Activated T-helper 1 cell treated with anti-CD3 and anti-CD28 coated beads, Interleukin-12 subunit alpha, Interleukin-12 subunit beta, Interleukin-2, Interleukin-4 antibody, amounts not matched to agents 30 ng/mL and 10 ng/mL and 1 ng/mL, durations not matched to agents 14 hours and 24 hours and 36 hours (primary cell): ENCODE data around the gene CCDC61. TPM values are rescaled to one million over a fixed set of nuclear protein-coding genes. Genes with fewer than 3 reads are reported as not detected.

Experiments used
- DNase-seq: peaks from one replicate; pipeline ENCODE4 v3.0.0; 2021; ENCODE audit warnings: low spot score
- H3K27ac Mint-ChIP-seq: one replicate; pipeline ENCODE4 v1.8.0; 2021; ENCODE audit warnings: mild to moderate bottlenecking, mixed read lengths
- H3K27me3 Mint-ChIP-seq: one replicate; pipeline ENCODE4 v1.8.0; 2022; ENCODE audit warnings: mild to moderate bottlenecking, moderate library complexity, mixed read lengths; ENCODE audit not compliant: insufficient read depth
- H3K36me3 Mint-ChIP-seq: one replicate; pipeline ENCODE4 v1.8.0; 2021; ENCODE audit warnings: low read depth, mixed read lengths
- H3K4me1 Mint-ChIP-seq: one replicate; pipeline ENCODE4 v1.8.0; 2021; ENCODE audit warnings: low read depth, mixed read lengths
- H3K4me3 Mint-ChIP-seq: one replicate; pipeline ENCODE4 v1.8.0; 2021; ENCODE audit warnings: mild to moderate bottlenecking, moderate library complexity, mixed read lengths
- H3K9me3 Mint-ChIP-seq: one replicate; pipeline ENCODE4 v1.8.0; 2021; ENCODE audit warnings: mixed read lengths
- intact Hi-C: fragments of 100-400 bp; cut with micrococcal nuclease; formaldehyde crosslinking; loops from one replicate; pipeline ENCODE4 v1.15.1; 2024
- total RNA-seq: library from RNA; stranded (reverse); gene quantifications from 2 replicates; pipeline ENCODE4 v1.2.3, GENCODE V29; 2022

Gene CCDC61
- total RNA-seq, 1 donor from 2014 or later = 24.0 TPM

DNA sequence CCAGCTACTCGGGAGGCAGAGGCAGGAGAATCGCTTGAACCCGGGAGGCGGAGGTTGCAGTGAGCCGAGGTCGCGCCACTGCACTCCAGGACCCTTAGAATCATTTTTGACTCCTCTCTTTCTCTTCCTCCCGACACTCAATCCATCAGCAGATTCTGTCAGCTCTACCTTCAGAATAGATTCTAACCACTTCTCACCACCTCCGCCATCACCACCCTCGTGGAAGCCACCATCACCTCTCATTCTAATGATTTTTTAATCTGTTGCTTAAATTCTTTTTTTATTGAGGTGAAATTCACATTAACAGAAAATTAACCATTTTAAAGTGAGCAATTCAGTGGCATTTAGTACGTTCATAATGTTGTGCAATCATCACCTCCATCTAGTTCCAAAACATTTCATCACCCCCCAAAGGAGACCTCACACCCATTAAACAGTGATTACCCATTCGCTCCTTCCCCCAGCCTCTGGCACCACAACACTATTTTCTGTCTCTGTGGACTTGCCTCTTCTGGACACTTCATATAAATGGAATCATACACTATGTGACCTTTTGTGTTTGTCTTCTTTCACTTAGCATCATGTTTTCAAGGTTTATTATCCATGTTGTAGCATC is 5.0 kb upstream of the CCDC61 start:
- no peak overlapping the region for H3K27ac Mint-ChIP-seq
- H3K27me3 Mint-ChIP-seq = peaks cover 4% of the 10 kb centered on the region
- intact Hi-C loops = loop anchor here (10.0 kb wide), 1 partner anchor 585 kb away; the partner anchor contains the start of genes POLR1G and PPP1R13L
- H3K4me3 Mint-ChIP-seq = no peak overlapping the region
- no peaks in the 10 kb centered on the region for H3K9me3 Mint-ChIP-seq
- DNase-seq = no peak
- no peaks in the 10 kb centered on the region for H3K36me3 Mint-ChIP-seq
- no peaks in the 10 kb centered on the region for H3K4me1 Mint-ChIP-seq

DNA sequence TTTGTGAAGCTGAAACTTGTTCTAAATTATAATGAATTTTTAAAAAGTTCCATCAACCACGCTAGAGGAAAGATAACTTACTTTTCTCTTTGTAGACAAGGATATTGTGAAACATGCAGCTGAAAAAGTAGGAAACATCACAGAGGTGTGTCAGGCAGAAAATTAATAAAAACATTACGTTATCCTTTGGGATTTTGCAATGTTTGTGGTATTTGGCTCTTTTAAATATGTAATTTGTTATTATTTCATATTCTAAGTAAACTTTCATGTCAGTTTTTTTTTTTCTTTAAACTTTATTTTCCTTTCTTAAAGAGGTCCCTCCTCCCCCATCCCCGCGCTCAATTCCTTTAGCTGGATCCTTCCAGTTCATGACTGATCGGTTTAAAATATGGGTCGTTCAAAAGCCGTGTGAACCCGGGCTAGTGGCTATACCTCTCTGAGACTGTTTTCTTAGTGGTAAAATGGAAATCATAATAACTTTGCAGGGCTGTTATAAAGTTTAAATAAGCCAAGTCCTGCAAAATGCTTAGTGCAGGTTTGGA is 740 bp upstream of the CCDC61 start:
- Mint-ChIP-seq H3K9me3 (no peaks in the 10 kb centered on the region), H3K27me3 (peaks cover 3% of the 10 kb centered on the region), H3K4me3 (no peak overlapping the region), H3K36me3 (peaks cover 6% of the 10 kb centered on the region), H3K27ac (no peak overlapping the region), H3K4me1 (peaks cover 11% of the 10 kb centered on the region)
- intact Hi-C loops = loop anchor here (10.0 kb wide), 1 partner anchor 590 kb away; the partner anchor contains the start of genes POLR1G and PPP1R13L
- DNase-seq = no peak

DNA sequence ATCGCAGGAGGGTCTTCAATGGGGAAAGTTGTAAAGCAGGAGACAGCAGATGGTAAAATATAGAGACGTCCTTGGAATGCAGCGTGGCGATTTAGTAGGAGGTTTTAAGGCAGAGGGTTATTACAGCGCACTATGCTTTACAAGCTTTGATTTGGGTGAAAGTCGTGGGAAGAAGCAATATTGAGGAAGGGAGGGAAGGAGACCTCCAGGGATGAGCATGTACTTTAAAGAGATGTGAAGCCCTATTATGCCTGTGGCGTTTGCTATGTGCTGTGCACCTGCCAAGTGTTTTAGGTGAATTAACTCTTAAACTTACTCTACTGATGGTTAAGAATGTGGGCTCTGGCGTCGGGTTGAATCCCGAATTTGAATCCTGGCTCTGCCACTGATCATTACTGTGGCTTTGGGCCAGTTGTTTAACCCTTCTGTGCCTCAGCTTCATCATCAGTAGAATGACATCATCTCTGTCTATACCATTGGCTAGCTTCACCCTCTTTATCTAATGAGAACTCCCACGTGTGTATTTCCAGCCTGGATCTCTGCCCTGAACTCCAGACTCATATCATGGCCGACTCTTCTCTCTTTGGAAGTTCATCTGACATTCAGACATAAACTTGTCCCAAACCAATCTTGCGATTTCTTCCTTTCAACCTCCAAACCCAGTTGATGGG is 583 bp downstream of the CCDC61 start:
- no peak for DNase-seq
- intact Hi-C loops = loop anchor here (1.0 to 10.0 kb wide), 10 partner anchors 20 to 591 kb away; partner anchors contain the start of genes DMWD, IRF2BP1, MYPOP and POLR1G
- Mint-ChIP-seq H3K4me1 (peaks cover 24% of the 10 kb centered on the region), H3K36me3 (peaks cover 6% of the 10 kb centered on the region), H3K4me3 (no peak overlapping the region), H3K27me3 (peaks cover 7% of the 10 kb centered on the region), H3K9me3 (no peaks in the 10 kb centered on the region), H3K27ac (no peak overlapping the region)

DNA sequence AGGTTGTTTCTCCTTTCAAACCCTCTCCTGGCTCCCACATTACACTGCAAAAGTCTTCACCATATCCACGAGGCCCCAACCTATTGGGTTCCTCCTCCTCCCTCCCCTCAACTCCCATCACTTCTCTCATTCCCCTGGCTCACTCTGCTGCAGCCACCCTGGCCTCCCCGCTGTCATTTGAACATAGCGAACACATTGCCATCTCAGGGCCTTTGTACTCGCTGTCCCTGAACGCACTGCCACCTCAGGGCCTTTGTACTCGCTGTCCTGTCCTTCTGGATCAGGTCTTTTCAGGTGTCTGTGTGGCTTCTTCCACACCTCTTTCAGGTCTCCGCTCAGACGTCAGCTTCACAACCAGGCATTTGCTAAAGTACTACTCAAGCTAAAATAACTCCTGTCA is 1.7 kb downstream of the CCDC61 start:
- peaks cover 30% of the 10 kb centered on the region for H3K4me1 Mint-ChIP-seq
- intact Hi-C loops = loop anchor here (10.0 kb wide), 1 partner anchor 592 kb away; the partner anchor contains the start of genes POLR1G and PPP1R13L
- H3K4me3 Mint-ChIP-seq = no peak overlapping the region
- H3K27ac Mint-ChIP-seq = no peak overlapping the region
- no peak for DNase-seq
- H3K9me3 Mint-ChIP-seq = no peaks in the 10 kb centered on the region
- H3K27me3 Mint-ChIP-seq = peaks cover 7% of the 10 kb centered on the region
- peaks cover 6% of the 10 kb centered on the region for H3K36me3 Mint-ChIP-seq

DNA sequence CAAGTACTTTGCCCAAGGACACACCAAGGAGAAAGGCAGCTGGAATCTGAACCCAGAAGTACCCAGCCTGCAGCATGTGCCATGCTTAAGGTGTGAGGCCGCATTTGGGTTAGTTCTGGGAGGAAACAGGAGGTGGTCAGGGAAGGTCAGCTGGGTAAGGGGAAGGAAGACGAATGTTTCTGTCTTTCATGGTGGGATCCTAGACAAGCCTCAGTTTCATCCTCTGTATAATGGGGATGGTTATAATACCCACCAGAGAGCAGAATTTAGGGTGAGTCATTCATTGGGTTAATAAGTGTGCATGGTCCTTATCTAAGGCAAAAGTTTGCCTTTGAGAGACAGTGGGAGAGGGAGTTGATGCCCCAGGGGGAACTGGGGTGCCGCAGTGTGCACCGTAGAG is 3.6 kb downstream of the CCDC61 start:
- DNase-seq = no peak
- H3K27ac Mint-ChIP-seq = no peak overlapping the region
- H3K36me3 Mint-ChIP-seq = peaks cover 8% of the 10 kb centered on the region
- H3K4me1 Mint-ChIP-seq = peaks cover 30% of the 10 kb centered on the region
- H3K4me3 Mint-ChIP-seq = no peak overlapping the region
- H3K9me3 Mint-ChIP-seq = no peaks in the 10 kb centered on the region
- peaks cover 7% of the 10 kb centered on the region for H3K27me3 Mint-ChIP-seq
- intact Hi-C loops = loop anchor here (10.0 kb wide), 1 partner anchor 594 kb away; the partner anchor contains the start of genes POLR1G and PPP1R13L

DNA sequence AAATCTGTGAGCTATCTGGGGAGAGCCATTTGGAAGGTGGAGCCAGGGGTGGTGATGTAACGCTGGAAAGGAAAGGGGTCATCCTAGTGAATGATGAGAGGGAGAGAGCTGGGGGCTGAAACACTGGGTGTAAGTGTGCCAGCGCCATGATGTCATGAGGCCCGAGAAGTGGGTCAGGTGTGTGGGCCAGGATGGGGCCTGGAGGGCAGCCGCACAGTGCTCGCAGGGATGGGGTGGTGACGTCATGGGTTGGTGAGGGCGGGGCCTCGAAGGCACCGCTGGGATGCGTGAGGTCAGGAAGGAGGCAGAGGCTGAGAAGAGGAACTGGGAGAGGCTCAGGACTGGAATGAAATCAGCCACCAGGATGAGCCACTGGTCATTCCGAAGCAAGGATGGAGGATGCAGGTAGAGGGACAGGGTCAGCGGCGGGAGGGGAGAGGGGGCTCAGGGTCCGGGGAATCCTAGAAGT is 4.4 kb downstream of the CCDC61 start:
- no peak for DNase-seq
- H3K9me3 Mint-ChIP-seq = no peaks in the 10 kb centered on the region
- peaks cover 30% of the 10 kb centered on the region for H3K4me1 Mint-ChIP-seq
- peak overlapping the region; percentile 53 for H3K27ac Mint-ChIP-seq
- H3K36me3 Mint-ChIP-seq = peaks cover 8% of the 10 kb centered on the region
- peaks cover 7% of the 10 kb centered on the region for H3K27me3 Mint-ChIP-seq
- peak overlapping the region; percentile 59 for H3K4me3 Mint-ChIP-seq
- intact Hi-C loops = loop anchor here (10.0 kb wide), 1 partner anchor 595 kb away; the partner anchor contains the start of genes POLR1G and PPP1R13L

DNA sequence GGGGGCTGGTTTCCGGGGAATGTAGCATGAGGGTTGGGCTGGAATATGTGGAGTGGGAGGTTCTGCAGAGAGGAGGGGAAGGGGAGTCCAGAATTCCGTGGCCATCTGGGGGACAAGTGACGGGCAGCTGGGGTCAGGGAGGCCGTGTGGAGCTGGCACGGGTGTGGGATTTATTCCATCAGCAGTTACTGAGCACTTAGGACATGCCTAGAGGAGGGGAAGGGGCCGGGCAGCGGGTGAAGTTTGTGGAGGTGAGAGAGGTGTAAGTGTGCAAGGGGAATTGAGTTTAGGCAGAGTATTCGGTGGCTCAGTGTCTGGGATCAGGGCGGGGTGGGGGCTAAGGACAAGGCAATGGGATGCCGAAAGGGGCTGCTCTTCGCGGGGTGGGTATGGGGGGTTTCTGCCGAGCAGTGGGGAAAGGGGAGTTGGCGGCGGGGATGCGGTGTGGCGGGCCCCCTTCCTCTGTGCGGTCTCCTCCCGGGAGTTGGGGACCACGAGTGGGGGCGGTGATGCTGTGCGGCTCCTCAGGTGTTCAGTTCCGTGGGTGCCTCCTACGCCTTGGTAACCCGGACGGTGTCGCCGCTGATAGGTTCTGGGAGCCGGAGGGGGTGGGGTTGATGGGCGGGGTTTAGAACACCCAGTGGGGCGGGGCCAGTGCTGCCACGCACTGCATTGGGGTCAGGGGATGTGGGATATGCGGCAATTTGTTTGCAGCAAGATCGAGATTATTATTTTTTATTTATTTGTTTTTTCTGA is 5.4 kb downstream of the CCDC61 start:
- no peaks in the 10 kb centered on the region for H3K9me3 Mint-ChIP-seq
- peak overlapping the region; percentile 23 for H3K27ac Mint-ChIP-seq
- peaks cover 8% of the 10 kb centered on the region for H3K36me3 Mint-ChIP-seq
- peaks cover 30% of the 10 kb centered on the region for H3K4me1 Mint-ChIP-seq
- intact Hi-C loops = no loop called here
- peak overlapping the region; percentile 77 for H3K4me3 Mint-ChIP-seq
- DNase-seq = peak; percentile 56
- peaks cover 7% of the 10 kb centered on the region for H3K27me3 Mint-ChIP-seq

DNA sequence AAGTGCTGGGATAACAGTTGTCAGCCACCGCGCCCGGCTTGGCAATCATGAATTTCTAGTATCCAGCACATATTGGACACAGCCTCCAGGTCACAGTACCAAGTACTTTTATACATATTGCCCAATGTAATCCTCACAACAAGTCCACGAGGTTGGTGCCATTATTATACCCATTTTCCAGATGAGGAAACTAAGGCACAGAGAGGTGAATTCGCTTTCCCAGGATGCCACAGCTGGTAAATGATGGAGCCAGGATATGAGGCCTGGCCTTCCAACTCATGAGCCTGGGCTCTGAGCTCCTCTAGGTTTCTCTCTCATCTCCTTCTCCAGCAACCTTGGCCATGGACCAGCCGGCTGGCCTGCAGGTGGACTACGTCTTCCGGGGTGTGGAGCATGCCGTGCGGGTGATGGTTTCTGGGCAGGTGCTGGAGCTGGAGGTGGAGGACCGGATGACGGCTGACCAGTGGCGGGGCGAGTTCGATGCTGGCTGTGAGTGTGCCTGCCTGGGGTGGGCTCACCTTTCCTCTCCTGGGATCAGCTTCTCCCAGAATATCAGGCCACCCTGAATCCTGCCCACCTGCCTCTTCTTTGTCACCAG is 7.5 kb downstream of the CCDC61 start:
- intact Hi-C loops = no loop called here
- no peak for DNase-seq
- Mint-ChIP-seq H3K4me3 (no peak overlapping the region), H3K36me3 (peaks cover 3% of the 10 kb centered on the region), H3K27me3 (peaks cover 7% of the 10 kb centered on the region), H3K27ac (no peak overlapping the region), H3K9me3 (no peaks in the 10 kb centered on the region), H3K4me1 (peaks cover 30% of the 10 kb centered on the region)

DNA sequence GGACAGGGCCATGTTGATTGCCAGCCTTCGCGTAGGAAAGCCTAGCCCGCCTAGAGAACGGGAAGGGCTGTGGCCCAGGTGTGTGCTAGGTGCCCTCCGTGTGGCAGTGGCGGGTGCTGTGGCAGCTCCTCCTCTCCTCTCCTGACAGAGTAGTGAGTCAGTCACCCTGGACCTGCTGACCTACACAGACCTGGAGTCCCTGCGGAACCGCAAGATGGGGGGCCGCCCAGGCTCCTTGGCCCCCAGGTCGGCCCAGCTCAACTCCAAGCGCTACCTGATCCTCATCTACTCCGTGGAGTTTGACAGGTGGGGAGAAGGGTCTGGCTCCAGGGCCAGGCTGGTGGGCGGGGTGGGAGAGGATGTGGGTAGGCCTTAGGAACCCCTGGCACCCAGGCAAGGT is 11.1 kb downstream of the CCDC61 start:
- intact Hi-C loops = no loop called here
- H3K36me3 Mint-ChIP-seq = peaks cover 7% of the 10 kb centered on the region
- H3K9me3 Mint-ChIP-seq = no peaks in the 10 kb centered on the region
- H3K27ac Mint-ChIP-seq = no peak overlapping the region
- no peak for DNase-seq
- H3K4me3 Mint-ChIP-seq = no peak overlapping the region
- H3K4me1 Mint-ChIP-seq = peaks cover under 1% of the 10 kb centered on the region
- no peaks in the 10 kb centered on the region for H3K27me3 Mint-ChIP-seq

DNA sequence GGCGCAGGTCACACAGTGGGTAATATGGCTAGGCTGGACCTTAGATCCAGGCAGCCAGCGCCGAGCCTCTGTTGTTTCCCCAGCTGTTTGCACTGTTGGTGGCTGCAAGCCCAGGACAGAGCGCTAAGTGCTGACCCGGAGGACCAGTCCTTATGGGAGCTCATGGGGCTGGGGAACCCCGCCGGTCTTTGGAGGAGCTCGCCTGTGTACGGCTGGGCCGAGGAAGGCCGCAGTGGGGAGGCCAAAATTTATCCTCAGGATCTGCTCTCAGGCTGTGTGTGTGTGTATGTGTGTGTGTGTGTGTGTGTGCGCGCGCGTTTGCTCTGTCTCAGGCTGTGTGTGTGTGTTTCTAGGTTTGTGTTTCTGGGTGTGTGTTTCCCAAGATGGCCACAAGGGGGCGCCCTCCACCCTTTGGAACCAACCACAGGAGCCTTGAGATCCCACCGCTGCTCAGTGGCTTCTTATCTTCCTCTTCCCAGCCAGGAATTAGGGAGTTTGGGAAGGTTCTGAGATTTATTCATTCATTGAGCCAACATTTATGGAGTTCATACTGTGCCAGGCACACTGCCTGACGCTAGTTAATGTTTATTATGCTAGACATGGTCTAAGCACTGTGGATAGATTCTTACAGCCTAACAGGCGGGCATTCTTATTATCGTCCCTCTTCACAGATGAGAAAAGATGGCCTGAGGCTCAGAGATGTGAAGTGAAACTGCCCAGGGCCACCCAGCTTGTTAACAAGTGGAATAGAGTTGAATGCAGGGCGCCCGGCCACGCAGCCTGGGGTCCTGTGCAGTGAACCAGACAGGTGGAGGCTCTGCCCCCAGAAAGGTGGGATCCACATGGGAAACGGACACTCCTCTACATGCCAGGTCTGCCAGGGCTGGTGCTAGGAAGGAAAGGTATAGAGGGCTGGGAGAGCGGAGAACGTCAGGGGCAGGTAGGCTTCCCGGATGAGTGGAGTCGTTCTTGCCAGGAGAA is 14.6 kb downstream of the CCDC61 start:
- peak; percentile 46 for DNase-seq
- Mint-ChIP-seq H3K9me3 (no peaks in the 10 kb centered on the region), H3K27ac (no peak overlapping the region), H3K36me3 (peaks cover 5% of the 10 kb centered on the region), H3K27me3 (peaks cover 5% of the 10 kb centered on the region), H3K4me1 (peaks cover 6% of the 10 kb centered on the region), H3K4me3 (no peak overlapping the region)
- intact Hi-C loops = no loop called here

DNA sequence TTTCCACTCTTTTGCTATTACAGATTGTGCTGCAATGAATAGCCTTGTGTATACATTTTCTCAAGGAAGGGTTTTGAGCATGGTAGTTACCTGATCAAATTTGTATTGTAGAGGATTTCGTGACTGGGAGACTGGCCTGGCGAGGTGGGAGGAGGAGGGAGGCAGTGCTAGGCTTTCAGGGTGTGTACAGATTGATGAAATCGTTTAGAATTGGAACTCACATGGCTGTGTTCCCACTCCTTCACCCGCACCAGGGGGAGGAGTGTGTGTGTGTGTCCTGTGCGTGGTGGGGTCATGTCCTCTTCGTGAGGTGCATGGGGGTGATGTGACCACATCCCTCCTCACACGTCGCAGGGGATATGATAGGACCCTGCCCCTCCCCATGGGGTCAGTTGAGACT is 19.3 kb downstream of the CCDC61 start:
- H3K9me3 Mint-ChIP-seq = no peaks in the 10 kb centered on the region
- no peak for DNase-seq
- peak overlapping the region; percentile 77 for H3K4me3 Mint-ChIP-seq
- peaks cover 15% of the 10 kb centered on the region for H3K4me1 Mint-ChIP-seq
- H3K36me3 Mint-ChIP-seq = peaks cover 5% of the 10 kb centered on the region
- intact Hi-C loops = no loop called here
- H3K27ac Mint-ChIP-seq = no peak overlapping the region
- peaks cover 12% of the 10 kb centered on the region for H3K27me3 Mint-ChIP-seq
